Fibroblast of skin of right quadriceps (primary cell): ENCODE data around the gene CREB5.

ENCODE experiments used
- DNase-seq: peaks from one replicate; pipeline ENCODE4 v3.0.0-alpha.2; 2013

The CREB5 gene

DNA sequence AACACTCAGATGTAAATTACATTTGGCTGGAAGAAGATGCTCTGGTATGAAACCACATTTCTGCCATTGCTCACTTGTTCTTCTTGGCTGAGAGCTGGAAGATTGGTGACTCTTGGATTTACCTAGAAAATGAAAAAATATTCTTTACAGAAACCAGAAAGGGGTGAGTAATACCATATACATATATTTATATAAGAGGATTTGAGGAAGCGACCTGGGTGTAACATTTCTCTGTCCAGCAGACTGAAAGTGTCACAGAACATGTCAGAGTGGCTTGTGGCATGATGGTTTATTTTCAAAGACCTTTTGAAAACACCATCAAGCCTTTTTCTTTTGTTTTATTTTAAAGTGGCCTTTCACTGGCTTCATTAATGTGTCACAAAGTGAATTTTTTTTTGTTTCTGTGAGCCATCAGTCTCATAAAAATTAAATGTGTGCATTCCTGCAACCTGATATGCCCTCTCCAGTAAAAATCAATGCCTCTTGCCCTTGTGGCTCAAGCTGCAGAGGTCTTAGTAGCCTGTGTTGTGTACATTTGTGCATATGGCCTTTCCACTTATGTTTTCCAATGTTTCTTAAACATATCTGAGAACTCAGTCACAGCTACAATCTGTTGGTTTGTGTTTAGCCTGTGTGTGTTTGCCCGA is 23.5 kb downstream of the CREB5 start:
- no peak for DNase-seq

DNA sequence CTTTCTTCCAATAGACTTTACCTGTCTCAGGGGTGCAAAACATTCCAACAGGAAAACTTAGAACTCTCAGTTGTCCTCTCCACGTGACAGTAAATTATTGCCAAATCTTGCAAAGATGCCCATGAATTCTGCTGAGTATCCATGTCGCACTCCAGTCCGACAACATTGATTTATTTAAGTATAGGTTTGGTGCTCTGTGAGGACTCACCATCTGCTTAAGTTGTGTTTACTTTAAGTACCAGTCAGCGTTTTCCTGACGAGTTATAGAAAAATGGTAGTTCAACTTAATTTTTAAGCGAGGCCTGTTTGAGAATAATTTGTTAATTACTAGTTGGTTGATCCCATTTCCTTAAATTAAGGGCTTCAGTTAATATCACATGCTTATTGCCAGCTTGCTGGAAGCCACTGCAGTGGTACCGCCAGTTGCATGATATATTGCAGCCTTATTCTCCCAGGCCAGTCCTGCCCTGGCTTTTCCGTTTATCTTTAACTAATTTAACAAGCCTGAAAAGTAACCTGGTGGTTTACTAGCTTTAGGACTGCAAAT is 27.8 kb downstream of the CREB5 start:
- no peak for DNase-seq

DNA sequence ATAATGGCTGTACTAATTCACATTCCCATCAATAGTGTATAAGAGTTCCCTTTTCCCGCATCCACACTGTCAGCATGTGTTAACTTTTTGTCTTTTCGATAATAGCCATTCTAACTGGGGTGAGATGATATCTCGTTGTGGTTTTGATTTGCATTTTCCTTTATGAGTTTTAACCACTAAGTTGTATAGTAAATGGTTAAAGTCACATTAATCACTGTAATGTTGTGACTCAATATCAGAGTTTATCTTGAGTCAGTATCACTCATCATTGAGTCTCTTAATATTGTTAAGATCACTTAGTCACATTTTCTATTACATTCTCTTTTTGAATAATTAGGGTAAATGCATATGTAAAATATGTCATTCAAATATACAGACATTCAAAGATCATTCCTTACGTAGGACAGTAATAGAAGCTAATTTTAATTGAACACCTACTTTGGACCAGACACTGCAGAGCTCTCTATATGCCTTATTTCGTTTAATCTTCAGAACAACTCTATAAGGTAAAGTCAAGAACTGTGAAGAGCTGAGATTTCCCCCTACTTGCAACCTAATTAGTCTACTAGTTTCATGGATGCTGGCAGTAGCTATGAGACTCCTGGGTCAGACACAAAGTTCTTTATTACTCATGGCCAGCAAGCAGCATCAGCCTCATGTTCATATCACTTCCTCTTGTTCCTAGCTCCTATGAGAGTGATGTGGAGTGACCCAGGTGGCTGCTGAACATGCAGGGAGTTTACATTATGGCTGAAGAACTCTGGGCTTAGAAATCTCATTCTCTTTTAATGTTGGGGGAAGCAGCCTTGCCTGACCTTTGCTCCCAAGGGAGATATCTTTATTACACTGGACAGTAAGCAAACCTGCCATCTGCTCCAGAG is 30.5 kb downstream of the CREB5 start:
- DNase-seq, result peak; percentile 54

DNA sequence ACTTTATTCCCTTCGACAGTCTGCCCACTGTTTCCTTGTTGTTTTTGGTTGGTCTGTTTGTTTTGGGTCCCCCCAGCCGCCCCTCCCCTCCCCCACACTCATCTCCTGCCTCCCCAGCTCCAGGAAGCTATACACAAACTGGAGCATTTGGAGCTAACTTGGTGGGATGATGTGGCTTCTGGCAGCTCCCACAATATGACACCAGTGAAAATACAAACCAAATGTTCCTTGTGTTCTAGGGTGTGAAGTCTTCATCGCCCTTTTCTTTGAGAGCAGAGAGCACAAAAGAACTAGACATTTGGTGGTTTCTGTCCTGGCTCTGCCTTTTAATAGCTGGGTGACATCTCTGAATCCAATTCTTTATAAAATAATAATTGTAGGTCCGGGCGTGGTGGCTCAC is 33.8 kb downstream of the CREB5 start:
- DNase-seq, result no peak

DNA sequence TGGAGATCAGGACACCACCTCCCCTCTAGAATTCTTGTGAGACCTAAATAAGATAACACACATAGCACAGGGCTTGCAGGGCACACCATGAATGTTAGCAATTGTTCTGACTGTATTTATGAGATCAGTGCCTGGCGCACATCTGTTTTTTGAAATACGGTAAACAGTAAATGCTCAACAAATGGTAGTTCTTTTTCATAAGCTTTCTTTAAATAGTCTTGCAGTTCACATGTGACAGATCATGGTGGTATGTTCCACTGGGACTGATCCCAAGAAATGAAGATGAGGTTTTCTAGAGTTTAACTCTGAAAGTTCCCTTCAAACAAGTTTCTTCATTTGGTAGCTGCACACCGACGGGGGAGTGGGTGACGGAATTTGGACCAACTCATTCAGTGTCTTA is 34.8 kb downstream of the CREB5 start:
- DNase-seq, result no peak

DNA sequence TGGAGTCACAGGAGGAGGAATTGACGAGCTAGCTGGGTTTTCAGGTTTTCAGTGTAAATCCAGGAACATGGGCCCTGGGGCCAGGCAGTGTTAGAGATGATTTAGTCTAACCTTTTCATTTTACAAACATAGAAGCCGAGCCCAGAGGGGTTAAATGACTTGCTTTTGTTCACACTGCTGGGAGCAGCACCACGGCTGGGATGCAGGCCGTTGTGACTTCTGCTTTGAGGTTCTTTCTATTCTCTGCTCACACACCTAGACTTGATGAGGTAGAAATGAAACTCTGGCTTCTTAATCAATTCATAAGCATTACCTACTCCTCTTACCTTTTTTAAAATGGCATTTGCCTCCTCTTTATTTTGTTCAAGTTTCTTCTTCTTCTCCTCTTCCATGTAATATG is 36.4 kb downstream of the CREB5 start:
- DNase-seq, result no peak

DNA sequence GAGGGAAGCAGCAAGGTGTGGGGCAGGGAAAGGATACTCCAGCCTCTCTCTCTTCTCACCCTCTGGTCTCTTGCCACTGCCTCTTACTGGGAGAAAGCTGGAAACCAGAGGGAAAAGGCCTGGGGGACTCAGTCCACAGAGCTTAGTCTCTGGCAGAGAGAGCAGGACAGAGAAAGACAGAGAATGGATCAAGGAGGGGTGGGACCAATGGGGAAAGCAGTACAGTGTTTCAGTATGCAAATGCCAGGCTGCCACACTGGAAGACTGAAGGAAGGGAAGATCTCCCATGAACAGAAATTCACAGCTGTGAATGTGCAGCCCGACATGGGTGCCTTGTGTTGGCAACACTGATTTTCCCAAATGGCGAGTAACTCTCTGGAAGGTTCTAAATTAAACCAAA is 40.4 kb downstream of the CREB5 start:
- no peak for DNase-seq

DNA sequence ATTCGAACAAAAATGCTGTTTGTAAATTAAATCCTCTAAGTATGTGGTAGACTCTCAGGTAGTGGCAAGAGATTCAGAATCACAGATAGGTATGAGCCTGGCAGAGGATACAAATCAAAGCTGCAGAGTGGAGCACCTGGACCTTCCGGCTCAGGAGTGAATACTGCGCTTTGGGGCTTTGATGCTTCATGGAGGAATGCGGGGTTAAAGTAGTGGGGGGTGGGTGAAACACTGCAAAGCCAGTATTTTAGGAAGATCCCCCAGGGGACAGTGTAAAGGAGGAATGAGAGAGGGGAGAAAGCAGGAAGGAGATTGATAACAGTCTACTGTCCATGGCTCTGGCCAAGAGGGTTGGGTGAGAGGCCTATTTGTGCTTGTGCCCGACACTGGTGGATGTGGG is 43.2 kb downstream of the CREB5 start:
- no peak for DNase-seq

DNA sequence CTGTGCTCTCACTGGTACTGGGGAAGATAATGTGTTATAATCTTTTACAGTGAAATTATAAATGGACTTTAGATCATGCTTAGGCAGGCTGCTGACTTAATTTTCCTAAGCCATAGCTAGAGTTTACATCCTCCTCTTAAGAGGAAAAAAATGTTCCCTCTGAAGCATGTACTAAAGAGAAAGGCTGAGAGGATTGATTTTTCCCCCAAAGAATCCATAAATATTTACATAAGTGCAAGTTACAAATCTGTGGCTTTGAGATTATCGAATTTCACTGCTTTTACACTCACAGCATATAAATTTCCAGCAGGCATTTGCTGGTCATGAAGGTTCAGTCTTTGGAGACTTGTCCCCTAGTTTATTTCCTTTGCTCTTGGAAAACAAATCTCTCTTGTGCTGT is 43.7 kb downstream of the CREB5 start:
- DNase-seq, result no peak

DNA sequence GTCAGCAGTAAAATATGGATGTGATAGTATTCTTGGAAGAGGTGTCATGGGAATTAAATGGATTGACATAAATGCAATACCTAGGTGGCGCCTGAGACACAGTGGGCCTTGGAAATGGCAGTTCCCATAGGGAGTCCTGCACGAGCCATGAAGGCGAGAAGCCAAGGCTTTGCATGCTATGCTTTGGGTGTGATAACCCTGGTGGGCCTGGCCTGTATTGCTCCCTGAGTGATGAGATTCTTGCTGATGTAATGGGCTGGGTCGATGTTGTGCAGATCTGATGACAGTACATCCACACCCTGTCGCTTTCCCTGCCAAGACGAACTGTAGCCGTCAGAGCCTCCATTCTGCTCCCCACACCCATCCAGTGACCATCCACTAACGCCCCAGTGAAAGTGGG is 46.4 kb downstream of the CREB5 start:
- DNase-seq, result no peak

DNA sequence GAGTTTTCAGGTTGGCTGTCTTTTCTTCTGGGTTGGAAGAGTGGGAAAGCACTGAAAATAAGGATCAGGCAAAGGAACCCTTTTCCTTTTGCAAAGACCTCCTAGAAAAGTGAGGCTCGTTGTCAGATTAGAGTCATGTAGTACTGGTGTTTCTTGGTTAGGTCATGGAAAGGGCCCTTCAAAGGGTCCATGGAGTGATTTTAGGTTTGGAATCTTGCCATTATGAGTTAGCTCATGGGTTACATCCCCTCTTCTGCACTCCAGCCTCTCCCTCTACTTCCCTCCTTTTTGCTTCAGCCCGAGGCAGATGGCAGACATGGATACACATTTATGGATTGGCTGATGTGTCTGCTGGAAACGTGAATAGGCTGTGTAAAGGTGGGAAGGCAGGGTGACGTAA is 47.0 kb downstream of the CREB5 start:
- no peak for DNase-seq

DNA sequence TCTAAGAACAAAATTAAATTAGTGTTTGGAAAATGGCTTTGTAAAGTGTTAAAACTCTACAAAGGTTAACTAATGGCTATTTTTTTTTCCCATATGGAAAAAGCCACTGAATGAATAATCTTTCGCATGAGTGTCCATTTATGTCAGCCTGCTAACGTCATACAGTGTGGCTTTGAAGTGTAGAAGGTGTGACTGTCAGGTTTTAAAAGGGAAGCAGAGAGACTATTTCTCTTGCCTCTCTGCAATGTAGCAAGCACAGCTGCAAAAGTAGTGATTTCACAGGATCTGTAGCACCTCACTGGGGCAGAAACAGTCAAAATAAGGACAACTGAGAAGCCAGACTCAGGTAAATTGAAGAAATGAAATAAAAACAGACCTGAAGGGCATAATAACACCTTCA is 53.4 kb downstream of the CREB5 start:
- DNase-seq, result no peak

DNA sequence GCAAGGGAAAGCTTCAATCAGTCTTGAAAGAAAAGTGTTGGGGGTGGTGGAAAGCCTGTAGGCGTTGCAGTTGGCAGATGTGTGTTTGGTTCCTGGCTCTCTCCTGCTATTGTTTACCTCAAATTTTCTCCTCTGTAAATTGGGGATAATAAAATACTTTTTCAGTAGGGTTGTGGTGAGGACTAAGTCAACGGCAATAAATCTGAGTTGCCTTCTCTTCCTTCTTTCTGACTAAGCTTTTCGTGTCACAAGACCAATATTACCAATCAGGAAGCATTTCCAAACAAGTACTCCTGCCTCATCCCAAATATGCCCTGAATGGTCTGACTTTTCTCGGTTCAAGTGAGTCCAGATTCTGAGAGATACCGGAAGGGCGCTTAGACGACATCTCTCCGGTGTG is 54.0 kb downstream of the CREB5 start:
- peak; percentile 44 for DNase-seq

DNA sequence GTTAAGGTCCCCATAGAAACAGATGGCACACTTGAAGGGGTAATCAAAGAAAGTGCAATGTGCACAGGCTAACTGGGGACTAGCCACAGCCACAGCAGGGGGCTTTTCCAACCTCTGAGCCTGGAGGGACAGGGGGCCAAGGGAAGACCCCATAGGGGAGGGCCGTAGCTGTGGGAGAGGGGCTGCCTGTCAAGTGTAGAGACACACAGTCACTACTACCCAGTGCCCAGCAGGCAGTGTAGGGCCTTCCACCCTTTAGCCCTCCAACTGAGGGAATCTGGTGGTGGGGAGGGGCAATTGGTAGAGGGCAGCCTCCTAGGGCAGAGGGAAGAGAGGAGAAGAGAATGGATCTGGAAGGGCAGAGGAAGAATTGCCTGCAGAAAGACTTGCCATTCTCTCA is 54.6 kb downstream of the CREB5 start:
- no peak for DNase-seq

DNA sequence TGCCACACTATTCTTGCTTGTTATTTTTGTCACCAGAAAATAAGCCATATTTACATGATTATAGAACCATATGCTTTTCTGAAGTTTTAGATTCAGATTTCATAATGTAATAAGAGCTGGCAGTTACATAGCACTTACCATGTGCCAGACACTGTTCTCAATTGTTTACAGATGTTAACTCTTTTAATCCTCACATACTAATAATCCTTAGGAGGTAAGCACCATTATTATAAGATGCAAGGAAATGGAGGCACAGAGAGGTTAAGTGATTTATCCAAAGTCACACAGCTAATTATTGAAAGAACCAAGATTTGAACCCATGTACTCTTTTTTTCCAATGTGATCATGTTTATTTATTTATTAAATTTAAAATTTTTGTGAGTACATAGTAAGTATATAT is 57.2 kb downstream of the CREB5 start:
- DNase-seq, result no peak

DNA sequence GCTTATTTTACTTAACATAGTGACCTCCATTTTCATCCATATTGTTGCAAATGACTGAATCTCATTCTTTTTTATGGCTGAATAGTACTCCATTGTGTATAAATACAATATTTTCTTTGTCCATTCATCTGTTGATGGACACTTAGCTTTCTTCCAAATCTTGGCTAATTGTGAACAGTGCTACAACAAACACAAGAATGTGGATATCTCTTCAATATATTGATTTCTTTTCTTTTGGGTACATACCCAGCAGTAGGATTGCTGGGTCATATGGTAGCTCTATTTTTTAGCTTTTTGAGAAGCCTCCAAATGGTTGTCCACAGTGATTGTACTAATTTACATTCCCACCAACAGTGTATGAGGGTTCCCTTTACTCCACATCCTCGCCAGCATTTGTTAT is 58.0 kb downstream of the CREB5 start:
- no peak for DNase-seq

DNA sequence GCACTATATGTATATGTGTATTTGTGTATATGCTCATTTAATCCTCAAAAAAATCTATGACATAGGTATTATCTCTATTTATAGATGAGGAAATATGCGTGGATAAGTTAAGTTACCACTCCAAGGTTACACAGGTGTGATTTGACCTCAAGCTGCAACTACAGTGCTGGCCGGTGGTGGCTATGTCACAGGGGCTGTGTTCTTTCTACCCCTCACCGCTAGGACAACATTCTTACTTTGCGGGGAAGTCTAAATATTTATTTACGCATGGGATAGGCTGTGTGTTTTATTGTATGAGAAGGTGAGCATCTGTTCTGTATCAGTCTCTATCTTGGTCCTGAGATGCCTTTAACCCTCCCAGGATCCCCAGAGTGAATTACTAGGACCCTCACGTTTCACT is 60.0 kb downstream of the CREB5 start:
- DNase-seq, result no peak

DNA sequence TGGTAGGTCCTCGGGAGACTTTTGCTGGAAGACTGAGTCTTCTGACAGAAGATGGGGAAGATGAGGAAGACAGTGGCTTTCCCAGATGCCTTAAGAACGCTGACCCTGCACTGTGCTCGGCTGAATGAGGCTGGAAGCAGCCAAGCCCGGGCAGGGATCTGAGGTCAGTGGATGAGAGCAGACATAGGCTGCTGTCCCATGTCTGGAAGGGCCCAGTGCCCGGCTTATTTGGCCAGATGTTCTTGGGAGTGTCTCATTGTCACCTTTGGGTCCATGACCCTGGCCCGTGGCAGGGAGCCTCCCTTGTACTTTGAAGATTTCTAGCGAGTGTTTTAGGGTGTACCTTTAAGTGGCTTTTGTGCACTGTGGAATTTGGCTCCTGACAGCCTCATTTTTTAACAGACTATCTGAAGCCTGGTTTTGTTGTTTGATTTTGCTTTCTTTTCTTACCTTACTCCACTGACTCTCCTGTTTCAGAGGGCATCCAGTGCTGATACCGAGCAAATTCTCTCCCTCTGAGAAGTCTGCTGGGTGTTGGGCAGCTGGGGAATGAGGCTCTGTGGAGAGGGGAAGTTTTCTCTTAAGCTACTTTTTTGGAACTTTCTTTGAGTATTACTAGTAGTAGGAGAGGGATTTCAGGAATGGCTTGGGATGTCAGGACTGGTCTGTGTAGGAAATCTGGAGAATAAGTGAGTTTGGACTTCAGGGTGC is 61.4 kb downstream of the CREB5 start:
- no peak for DNase-seq

DNA sequence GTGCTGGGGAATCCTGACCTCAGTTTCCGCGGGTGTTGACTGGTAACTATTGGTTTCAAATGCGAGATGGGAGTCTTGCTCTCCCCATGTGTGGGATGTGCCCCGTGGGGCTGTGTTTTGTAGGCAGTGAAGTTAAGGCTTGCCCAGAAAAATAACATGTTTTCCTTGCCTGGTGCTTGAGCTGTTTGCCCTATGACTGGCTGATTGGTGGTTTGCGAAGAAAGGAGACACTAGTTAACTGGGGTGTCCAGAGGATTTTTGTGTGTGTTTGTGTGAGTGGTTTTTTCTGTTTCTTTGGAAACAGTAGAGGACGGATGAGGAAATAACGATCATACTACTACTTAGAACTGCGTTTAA is 61.9 kb downstream of the CREB5 start:
- no peak for DNase-seq

DNA sequence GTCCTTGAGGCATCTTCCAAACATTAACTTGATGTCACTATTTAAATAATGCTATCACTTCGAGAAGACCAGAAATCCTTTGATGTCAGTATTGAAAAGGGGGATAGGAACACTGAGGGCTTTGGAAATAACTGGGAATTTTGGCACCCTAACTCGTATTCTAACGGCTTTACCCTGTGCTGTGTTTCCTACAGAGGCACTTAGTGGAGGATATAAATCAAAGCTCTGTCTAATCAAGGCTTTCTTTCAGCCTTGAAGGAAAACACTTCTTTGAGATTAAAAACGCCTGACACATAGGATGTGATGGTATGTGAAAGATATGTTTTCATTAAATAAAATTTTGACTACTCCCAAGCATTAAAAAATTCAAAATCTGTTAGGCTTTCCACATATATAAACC is 62.3 kb downstream of the CREB5 start:
- no peak for DNase-seq

DNA sequence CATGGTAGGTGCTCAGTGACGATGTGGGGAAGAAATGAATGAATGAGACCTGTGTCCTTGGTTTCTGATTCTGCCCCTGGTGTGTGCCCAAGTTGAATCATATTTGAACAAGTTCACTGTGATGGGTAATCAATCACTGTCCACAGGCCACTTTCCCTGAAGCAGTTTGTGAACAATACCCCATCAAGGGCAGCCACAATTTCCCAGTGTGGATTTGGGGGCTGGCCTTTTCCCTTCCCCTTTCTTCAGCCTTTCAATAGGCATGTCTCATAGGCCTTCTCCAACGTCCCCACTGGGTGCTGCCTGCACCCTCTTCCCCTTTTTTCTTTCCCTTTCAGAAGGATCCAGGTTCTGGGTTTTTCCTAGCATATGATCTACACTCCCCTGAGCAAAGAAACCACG is 64.7 kb downstream of the CREB5 start:
- DNase-seq, result no peak

DNA sequence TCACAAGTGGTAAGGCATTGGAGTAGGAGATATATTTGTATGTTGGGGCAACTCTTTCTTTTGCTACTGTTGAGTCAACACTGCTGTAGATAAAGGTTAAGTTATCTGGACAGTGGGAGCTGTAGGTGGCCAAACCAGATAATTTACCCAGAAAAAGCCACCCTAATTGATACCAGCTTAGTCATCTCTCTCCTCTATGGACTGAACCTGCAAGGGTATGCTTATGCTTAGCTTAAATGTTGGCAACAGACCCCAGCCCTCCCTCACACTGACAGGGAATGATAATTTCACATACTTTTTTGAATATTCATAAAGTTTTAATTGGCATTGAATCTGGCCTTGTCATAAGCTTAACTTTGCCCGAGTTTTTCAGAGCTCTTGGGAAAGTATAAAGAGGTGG is 66.3 kb downstream of the CREB5 start:
- DNase-seq, result no peak

DNA sequence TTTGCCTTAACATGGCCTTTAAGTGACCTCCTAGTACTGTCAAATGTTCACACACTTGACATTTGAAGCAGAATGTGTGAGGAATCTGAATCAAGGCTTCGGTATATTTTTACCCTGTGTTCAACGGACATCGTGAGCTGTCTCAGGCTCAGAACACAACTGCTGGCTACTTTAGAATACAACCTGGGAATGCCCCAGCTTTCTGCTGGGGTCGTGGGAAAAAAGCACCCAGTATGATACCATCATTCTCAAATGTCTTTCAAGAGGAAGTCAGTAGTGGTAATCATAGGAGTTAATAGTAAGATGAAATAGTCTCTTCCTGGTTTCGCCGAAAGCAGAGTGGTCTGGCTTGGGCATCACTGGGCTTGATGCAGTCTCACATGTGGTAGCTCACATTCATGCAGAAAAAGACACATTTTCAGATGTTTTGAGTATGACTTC is 67.2 kb downstream of the CREB5 start:
- no peak for DNase-seq

DNA sequence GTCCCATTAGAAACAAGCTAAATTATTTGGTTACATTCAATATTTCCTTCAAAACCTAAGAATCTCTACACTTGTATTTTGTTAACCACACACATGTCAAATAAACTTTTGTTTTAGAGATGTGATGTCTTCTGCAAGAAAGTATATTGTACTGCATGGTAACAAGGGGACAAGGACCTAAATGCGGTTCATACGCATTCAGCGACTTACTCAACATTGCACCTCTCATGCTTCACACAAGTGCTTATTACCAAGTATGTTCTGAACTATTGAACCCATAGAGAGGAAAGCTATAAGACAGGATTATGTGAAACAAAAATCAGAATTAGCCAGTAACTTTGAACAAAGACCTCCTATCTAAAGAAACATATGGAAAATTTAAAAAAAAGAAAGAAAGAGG is 68.3 kb downstream of the CREB5 start:
- DNase-seq, result no peak
